GM18907 (cell line): ENCODE measurements around the gene THYN1.
"Not testable (repeated sequence)": the region's sequence is repeated elsewhere in the genome, so short reads cannot be mapped to it uniquely, and the experiment has no call there.

Experiments
- ATAC-seq: cut with Tn5 transposase; IDR thresholded peaks from one replicate; pipeline ENCODE4 v1.9.1; 2021; ENCODE audit warnings: mild to moderate bottlenecking, moderate library complexity; ENCODE audit not compliant: unreplicated experiment

THYN1 gene

GRCh38 chr11:134275534-134276395 is 22.6 kb upstream of the THYN1 start, which contains the start of gene GLB1L3:
GLB1L3 (plus strand) TSS chr11:134276379; CDS start chr11:134276741, 362 bp downstream.
- ATAC-seq = peak; percentile 71

- ATAC-seq = no peak
These were observed 22.0 kb upstream of the THYN1 start for GRCh38 chr11:134275188-134275533.

- ATAC-seq = no peak
These were observed 20.2 kb upstream of the THYN1 start for GRCh38 chr11:134273317-134273712.

GRCh38 chr11:134272381-134273316 is 19.5 kb upstream of the THYN1 start:
- no peak for ATAC-seq

- no peak for ATAC-seq
These were observed 18.8 kb upstream of the THYN1 start for GRCh38 chr11:134271978-134272377.

- ATAC-seq = no peak
These were observed 17.1 kb upstream of the THYN1 start for GRCh38 chr11:134270250-134270714.

GRCh38 chr11:134267966-134268365 is 14.8 kb upstream of the THYN1 start:
- ATAC-seq = no peak

- ATAC-seq = no peak
These were observed 14.3 kb upstream of the THYN1 start for GRCh38 chr11:134267461-134267860.

- no peak for ATAC-seq
These were observed 13.7 kb upstream of the THYN1 start for GRCh38 chr11:134266841-134267251.

- no peak for ATAC-seq
These were observed 13.3 kb upstream of the THYN1 start for GRCh38 chr11:134266440-134266839.

- ATAC-seq = no peak
These were observed 12.0 kb upstream of the THYN1 start for GRCh38 chr11:134264966-134265764.

GRCh38 chr11:134261626-134262488 is 8.7 kb upstream of the THYN1 start:
- no peak for ATAC-seq

- no peak for ATAC-seq
These were observed 7.8 kb upstream of the THYN1 start for GRCh38 chr11:134260983-134261382.

- no peak for ATAC-seq
These were observed 7.4 kb upstream of the THYN1 start for GRCh38 chr11:134260503-134260902.

GRCh38 chr11:134258577-134258976 is 5.4 kb upstream of the THYN1 start:
- ATAC-seq = no peak

GRCh38 chr11:134257101-134257500 is 3.9 kb upstream of the THYN1 start:
- no peak for ATAC-seq

- ATAC-seq = not testable (repeated sequence)
These were observed 2.0 kb upstream of the THYN1 start for GRCh38 chr11:134255184-134255561.

- no peak for ATAC-seq
These were observed 1.5 kb upstream of the THYN1 start for GRCh38 chr11:134254433-134255183.
